ENCODE measurements around the gene SGMS1.
"Not testable (repeated sequence)": the region's sequence is repeated elsewhere in the genome, so short reads cannot be mapped to it uniquely, and the experiment has no call there.

Gene SGMS1

GRCh38 chr10:50623663-50624412 is at the start of gene SGMS1:
Gene SGMS1 (minus strand): TSS chr10:50623956. CDS start chr10:50344114, 279,842 bp downstream.
- Mint-ChIP-seq H3K9me3 (no peaks in the 10 kb centered on the region), H3K4me1 (ENCODE audit: low read depth) (peaks cover 21% of the 10 kb centered on the region), H3K36me3 (ENCODE audit: low read depth) (peaks cover 19% of the 10 kb centered on the region), H3K27me3 (no peaks in the 10 kb centered on the region), H3K4me3 (peak within 1 kb of the TSS; percentile 75), H3K27ac (peak within 1 kb of the TSS; percentile 97)
- intact Hi-C loops (cut with micrococcal nuclease) = loop anchor here (2.0 to 10.0 kb wide), 2 partner anchors 205 to 299 kb away; no protein-coding TSS in a partner anchor

- H3K4me3 Mint-ChIP-seq; H3K27ac Mint-ChIP-seq; H3K36me3 Mint-ChIP-seq (ENCODE audit: low read depth); H3K4me1 Mint-ChIP-seq (ENCODE audit: low read depth); intact Hi-C loops (cut with micrococcal nuclease); H3K9me3 Mint-ChIP-seq; H3K27me3 Mint-ChIP-seq: not testable (repeated sequence)
Observed at GRCh38 chr10:50672152-50672551, 48.4 kb upstream of the SGMS1 start.

GRCh38 chr10:50671645-50672044 is 47.9 kb upstream of the SGMS1 start:
- intact Hi-C loops (cut with micrococcal nuclease); H3K27me3 Mint-ChIP-seq; H3K4me1 Mint-ChIP-seq (ENCODE audit: low read depth); H3K36me3 Mint-ChIP-seq (ENCODE audit: low read depth); H3K9me3 Mint-ChIP-seq; H3K27ac Mint-ChIP-seq; H3K4me3 Mint-ChIP-seq: not testable (repeated sequence)

- H3K4me3 Mint-ChIP-seq; H3K4me1 Mint-ChIP-seq (ENCODE audit: low read depth); H3K36me3 Mint-ChIP-seq (ENCODE audit: low read depth); H3K27me3 Mint-ChIP-seq; intact Hi-C loops (cut with micrococcal nuclease); H3K27ac Mint-ChIP-seq; H3K9me3 Mint-ChIP-seq: not testable (repeated sequence)
Observed at GRCh38 chr10:50669957-50670356, 46.2 kb upstream of the SGMS1 start.

- H3K4me1 Mint-ChIP-seq (ENCODE audit: low read depth); H3K9me3 Mint-ChIP-seq; H3K4me3 Mint-ChIP-seq; H3K27me3 Mint-ChIP-seq; H3K27ac Mint-ChIP-seq; intact Hi-C loops (cut with micrococcal nuclease); H3K36me3 Mint-ChIP-seq (ENCODE audit: low read depth): not testable (repeated sequence)
Observed at GRCh38 chr10:50667353-50667752, 43.6 kb upstream of the SGMS1 start.

GRCh38 chr10:50662420-50662819 is 38.7 kb upstream of the SGMS1 start:
- H3K27ac Mint-ChIP-seq; intact Hi-C loops (cut with micrococcal nuclease): not testable (repeated sequence)

GRCh38 chr10:50661563-50661962 is 37.8 kb upstream of the SGMS1 start:
- H3K4me3 Mint-ChIP-seq; H3K27me3 Mint-ChIP-seq; H3K9me3 Mint-ChIP-seq; intact Hi-C loops (cut with micrococcal nuclease); H3K36me3 Mint-ChIP-seq (ENCODE audit: low read depth); H3K27ac Mint-ChIP-seq; H3K4me1 Mint-ChIP-seq (ENCODE audit: low read depth): not testable (repeated sequence)

More at GRCh38 chr10:50662420-50662819, 38.7 kb upstream of the SGMS1 start:
- H3K36me3 Mint-ChIP-seq (ENCODE audit: low read depth); H3K4me3 Mint-ChIP-seq; H3K27me3 Mint-ChIP-seq; H3K4me1 Mint-ChIP-seq (ENCODE audit: low read depth); H3K9me3 Mint-ChIP-seq: not testable (repeated sequence)

GRCh38 chr10:50659865-50660730 is 36.3 kb upstream of the SGMS1 start:
- H3K4me1 Mint-ChIP-seq (ENCODE audit: low read depth); H3K27ac Mint-ChIP-seq; intact Hi-C loops (cut with micrococcal nuclease); H3K27me3 Mint-ChIP-seq; H3K9me3 Mint-ChIP-seq; H3K36me3 Mint-ChIP-seq (ENCODE audit: low read depth): not testable (repeated sequence)
- H3K4me3 Mint-ChIP-seq = peak overlapping the region; percentile 57

- H3K36me3 Mint-ChIP-seq (ENCODE audit: low read depth); H3K27me3 Mint-ChIP-seq; H3K9me3 Mint-ChIP-seq; H3K27ac Mint-ChIP-seq; intact Hi-C loops (cut with micrococcal nuclease); H3K4me1 Mint-ChIP-seq (ENCODE audit: low read depth): not testable (repeated sequence)
- H3K4me3 Mint-ChIP-seq = peak overlapping the region; percentile 57
Observed at GRCh38 chr10:50659016-50659864, 35.5 kb upstream of the SGMS1 start.

- no peaks in the 10 kb centered on the region for H3K9me3 Mint-ChIP-seq
- peaks cover 2% of the 10 kb centered on the region for H3K27me3 Mint-ChIP-seq
- peaks cover 15% of the 10 kb centered on the region for H3K4me1 Mint-ChIP-seq (ENCODE audit: low read depth)
- H3K27ac Mint-ChIP-seq = no peak overlapping the region
- intact Hi-C loops (cut with micrococcal nuclease) = no loop called here
- H3K36me3 Mint-ChIP-seq (ENCODE audit: low read depth) = no peaks in the 10 kb centered on the region
- H3K4me3 Mint-ChIP-seq = no peak overlapping the region
Observed at GRCh38 chr10:50658165-50658564, 34.4 kb upstream of the SGMS1 start.

GRCh38 chr10:50653758-50654157 is 30.0 kb upstream of the SGMS1 start:
- intact Hi-C loops (cut with micrococcal nuclease) = no loop called here
- Mint-ChIP-seq H3K27ac (no peak overlapping the region), H3K27me3 (no peaks in the 10 kb centered on the region), H3K36me3 (ENCODE audit: low read depth) (no peaks in the 10 kb centered on the region), H3K4me3 (no peak overlapping the region), H3K9me3 (no peaks in the 10 kb centered on the region), H3K4me1 (ENCODE audit: low read depth) (peaks cover 15% of the 10 kb centered on the region)

- Mint-ChIP-seq H3K36me3 (ENCODE audit: low read depth) (no peaks in the 10 kb centered on the region), H3K27me3 (no peaks in the 10 kb centered on the region), H3K4me3 (no peak overlapping the region), H3K9me3 (no peaks in the 10 kb centered on the region), H3K4me1 (ENCODE audit: low read depth) (peaks cover 15% of the 10 kb centered on the region), H3K27ac (no peak overlapping the region)
- intact Hi-C loops (cut with micrococcal nuclease) = no loop called here
Observed at GRCh38 chr10:50653142-50653541, 29.4 kb upstream of the SGMS1 start.

GRCh38 chr10:50651808-50652207 is 28.1 kb upstream of the SGMS1 start:
- H3K4me1 Mint-ChIP-seq (ENCODE audit: low read depth) = peaks cover 15% of the 10 kb centered on the region
- intact Hi-C loops (cut with micrococcal nuclease) = no loop called here
- no peak overlapping the region for H3K4me3 Mint-ChIP-seq
- no peaks in the 10 kb centered on the region for H3K36me3 Mint-ChIP-seq (ENCODE audit: low read depth)
- no peaks in the 10 kb centered on the region for H3K9me3 Mint-ChIP-seq
- no peak overlapping the region for H3K27ac Mint-ChIP-seq
- H3K27me3 Mint-ChIP-seq = no peaks in the 10 kb centered on the region

- intact Hi-C loops (cut with micrococcal nuclease) = no loop called here
- Mint-ChIP-seq H3K4me1 (ENCODE audit: low read depth) (peaks cover 15% of the 10 kb centered on the region), H3K4me3 (no peak overlapping the region), H3K9me3 (no peaks in the 10 kb centered on the region), H3K36me3 (ENCODE audit: low read depth) (no peaks in the 10 kb centered on the region), H3K27me3 (no peaks in the 10 kb centered on the region), H3K27ac (no peak overlapping the region)
Observed at GRCh38 chr10:50650481-50650880, 26.7 kb upstream of the SGMS1 start.
